ENCODE measurements around the gene TMEM204. TPM values are rescaled to one million over a fixed set of nuclear protein-coding genes. Genes with fewer than 3 reads are reported as not detected.

Gene TMEM204
- total RNA-seq, 1 experiment from 2014 or later: not detected

DNA sequence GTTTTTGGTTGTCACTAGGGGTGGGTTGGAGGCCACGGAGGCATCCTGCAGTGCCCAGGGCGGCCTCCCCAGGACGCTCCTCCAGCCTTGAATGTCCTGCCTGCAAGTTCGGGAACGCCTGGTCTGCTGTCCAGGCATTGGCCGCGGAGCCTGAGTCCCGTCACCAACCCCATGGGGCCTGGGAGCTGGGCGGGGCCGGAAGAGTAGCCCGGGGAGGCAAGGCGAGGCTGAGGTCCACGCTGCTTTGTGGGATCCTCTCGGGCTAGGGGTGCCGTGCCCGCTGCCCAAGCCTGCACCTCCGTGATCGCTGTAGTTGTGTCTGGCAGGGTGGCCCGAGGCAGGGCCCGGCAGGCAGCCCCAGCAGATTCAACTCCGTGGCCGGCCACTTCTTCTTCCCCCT, 27.6 kb upstream of the TMEM204 start:
- no TSS peak for BruUV-seq (replicated peaks)

DNA sequence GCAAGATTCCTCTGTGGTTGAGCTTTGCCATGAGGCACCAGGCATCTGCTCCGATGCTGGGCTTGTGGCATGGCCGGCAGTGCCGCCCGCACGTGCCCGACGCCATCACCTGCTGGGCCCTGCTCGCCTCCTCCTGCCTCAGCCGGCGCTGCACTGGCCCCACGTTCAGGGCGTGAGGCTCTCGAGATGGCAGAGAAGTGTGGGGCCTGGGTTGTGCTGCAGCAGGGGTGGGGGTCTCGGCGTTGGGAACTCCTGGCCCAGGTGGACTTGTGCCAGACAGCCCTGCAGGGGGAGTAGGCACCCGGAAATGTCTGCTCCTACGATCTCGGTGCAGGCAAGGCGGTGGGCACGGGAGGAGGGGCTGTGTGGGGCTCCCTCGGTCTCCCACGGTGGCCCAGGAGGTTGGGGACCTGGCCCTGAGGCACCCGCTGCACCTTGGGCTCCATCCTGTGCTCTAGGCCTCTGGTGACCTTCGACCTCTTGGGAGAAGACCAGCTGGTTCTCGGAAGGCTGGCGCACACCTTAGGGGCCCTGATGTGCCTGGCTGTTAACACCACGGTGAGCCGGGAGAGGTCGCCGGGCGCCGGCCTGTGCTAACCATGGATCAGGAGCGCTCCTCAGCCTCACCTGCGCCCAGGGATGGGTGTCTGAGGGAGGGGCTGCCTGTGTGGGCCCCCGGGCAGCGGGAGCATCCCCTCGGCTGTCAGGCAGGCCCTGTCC, 26.8 kb upstream of the TMEM204 start:
- no peaks in the 10 kb centered on the region for H3K4me1 ChIP-seq (replicated peaks; ENCODE audit: insufficient read depth)
- no peaks in the 10 kb centered on the region for H3K36me3 ChIP-seq (ENCODE audit: low read depth)
- H3K27me3 ChIP-seq (ENCODE audit: insufficient read depth, low read depth): no peaks in the 10 kb centered on the region
- TF ChIP-seq EZH2 (IDR thresholded peaks at IDR 0.05; ENCODE audit: low read depth): no peak
- no peak for TF ChIP-seq CTCF (conservative IDR thresholded peaks at IDR 0.05)
- POLR2A ChIA-PET (ENCODE audit: unreplicated experiment): no interaction called here
- H4K20me1 ChIP-seq (ENCODE audit: insufficient read depth): no peaks in the 10 kb centered on the region
- no peaks in the 10 kb centered on the region for H3K9me2 ChIP-seq (ENCODE audit: insufficient read depth)
- H3K9me3 ChIP-seq (ENCODE audit: insufficient read depth, low read depth): no peaks in the 10 kb centered on the region
- no peak for DNase-seq
- no peaks in the 10 kb centered on the region for H3F3A ChIP-seq (ENCODE audit: insufficient read depth, low read depth)
- no peak overlapping the region for H3K27ac ChIP-seq
- no peak overlapping the region for H3K4me2 ChIP-seq
- no peak overlapping the region for H2AFZ ChIP-seq
- intact Hi-C loops (cut with micrococcal nuclease; ENCODE audit: unreplicated experiment): no loop called here
- no peaks in the 10 kb centered on the region for H3K79me2 ChIP-seq (ENCODE audit: low read depth)
- CTCF ChIA-PET: no interaction called here
- BruUV-seq (replicated peaks): no TSS peak
- no peak overlapping the region for H3K4me3 ChIP-seq

More for the DNA sequence above, 27.6 kb upstream of the TMEM204 start:
- intact Hi-C loops (cut with micrococcal nuclease; ENCODE audit: unreplicated experiment): no loop called here
- no peak overlapping the region for H2AFZ ChIP-seq
- H4K20me1 ChIP-seq (ENCODE audit: insufficient read depth): no peaks in the 10 kb centered on the region
- H3K9me2 ChIP-seq (ENCODE audit: insufficient read depth): no peaks in the 10 kb centered on the region
- H3K4me3 ChIP-seq: no peak overlapping the region
- ChIA-PET CTCF (no interaction called here), POLR2A (ENCODE audit: unreplicated experiment) (no interaction called here)
- no peaks in the 10 kb centered on the region for H3K27me3 ChIP-seq (ENCODE audit: insufficient read depth, low read depth)
- H3K36me3 ChIP-seq (ENCODE audit: low read depth): no peaks in the 10 kb centered on the region
- no peaks in the 10 kb centered on the region for H3F3A ChIP-seq (ENCODE audit: insufficient read depth, low read depth)
- H3K79me2 ChIP-seq (ENCODE audit: low read depth): no peaks in the 10 kb centered on the region
- DNase-seq: no peak
- H3K27ac ChIP-seq: no peak overlapping the region
- TF ChIP-seq CTCF (conservative IDR thresholded peaks at IDR 0.05) (no peak), EZH2 (IDR thresholded peaks at IDR 0.05; ENCODE audit: low read depth) (no peak)
- no peaks in the 10 kb centered on the region for H3K4me1 ChIP-seq (replicated peaks; ENCODE audit: insufficient read depth)
- H3K9me3 ChIP-seq (ENCODE audit: insufficient read depth, low read depth): no peaks in the 10 kb centered on the region
- H3K4me2 ChIP-seq: no peak overlapping the region

GRCh38 chr16:1508494-1509187, 24.8 kb upstream of the TMEM204 start:
- H3F3A ChIP-seq (ENCODE audit: insufficient read depth, low read depth): no peaks in the 10 kb centered on the region
- no peaks in the 10 kb centered on the region for H3K36me3 ChIP-seq (ENCODE audit: low read depth)
- H3K79me2 ChIP-seq (ENCODE audit: low read depth): no peaks in the 10 kb centered on the region
- DNase-seq: no peak
- TF ChIP-seq EZH2 (IDR thresholded peaks at IDR 0.05; ENCODE audit: low read depth) (no peak), CTCF (conservative IDR thresholded peaks at IDR 0.05) (no peak)
- intact Hi-C loops (cut with micrococcal nuclease; ENCODE audit: unreplicated experiment): no loop called here
- no peak overlapping the region for H3K27ac ChIP-seq
- H3K4me3 ChIP-seq: no peak overlapping the region
- no peaks in the 10 kb centered on the region for H3K9me2 ChIP-seq (ENCODE audit: insufficient read depth)
- H3K9me3 ChIP-seq (ENCODE audit: insufficient read depth, low read depth): no peaks in the 10 kb centered on the region
- H3K27me3 ChIP-seq (ENCODE audit: insufficient read depth, low read depth): no peaks in the 10 kb centered on the region
- ChIA-PET POLR2A (ENCODE audit: unreplicated experiment) (no interaction called here), CTCF (no interaction called here)
- no TSS peak for BruUV-seq (replicated peaks)
- no peaks in the 10 kb centered on the region for H4K20me1 ChIP-seq (ENCODE audit: insufficient read depth)
- no peak overlapping the region for H3K4me2 ChIP-seq
- no peak overlapping the region for H2AFZ ChIP-seq
- no peaks in the 10 kb centered on the region for H3K4me1 ChIP-seq (replicated peaks; ENCODE audit: insufficient read depth)

All from PC-9 (cell line).